Activated T-cell treated with anti-CD3 and anti-CD28 coated beads for 1 hour (primary cell): ENCODE results near the gene MS4A12.
"Not testable (repeated sequence)": the region's sequence is repeated elsewhere in the genome, so short reads cannot be mapped to it uniquely, and the experiment has no call there.

Source experiments
- DNase-seq: peaks from one replicate; pipeline ENCODE4 v3.0.0-alpha.2; 2020; ENCODE audit warnings: low read depth

MS4A12 gene, protein sequence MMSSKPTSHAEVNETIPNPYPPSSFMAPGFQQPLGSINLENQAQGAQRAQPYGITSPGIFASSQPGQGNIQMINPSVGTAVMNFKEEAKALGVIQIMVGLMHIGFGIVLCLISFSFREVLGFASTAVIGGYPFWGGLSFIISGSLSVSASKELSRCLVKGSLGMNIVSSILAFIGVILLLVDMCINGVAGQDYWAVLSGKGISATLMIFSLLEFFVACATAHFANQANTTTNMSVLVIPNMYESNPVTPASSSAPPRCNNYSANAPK

DNA sequence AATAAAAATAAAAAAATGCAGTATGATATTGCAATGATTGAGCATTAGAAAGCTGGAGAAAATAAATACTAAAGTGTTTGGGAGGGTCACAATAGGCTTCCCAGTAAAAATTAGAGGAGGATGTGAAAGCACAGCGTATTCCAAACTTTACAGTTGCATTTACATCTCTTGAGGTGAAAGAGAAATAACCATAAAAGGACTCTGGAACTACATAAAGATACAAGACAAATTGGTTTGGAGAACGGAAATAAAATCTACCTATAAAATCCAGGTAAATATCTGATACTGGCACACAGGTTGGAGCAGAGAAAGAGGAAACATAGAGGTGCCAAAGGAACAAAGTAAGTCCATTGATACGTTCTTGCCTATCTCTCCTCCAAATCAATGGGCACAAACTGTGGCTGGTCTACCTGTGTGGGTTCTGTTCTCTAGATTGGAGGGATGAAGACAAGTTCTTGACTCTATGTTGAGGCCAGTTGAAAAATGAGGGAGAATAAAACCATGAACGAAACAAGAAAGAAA is at the start of gene MS4A12:
TSS of gene MS4A12 (plus strand) at position 291 of the 522 bp plus-strand sequence. CDS start 4,541 bp downstream, outside the sequence.
- no peak for DNase-seq

DNA sequence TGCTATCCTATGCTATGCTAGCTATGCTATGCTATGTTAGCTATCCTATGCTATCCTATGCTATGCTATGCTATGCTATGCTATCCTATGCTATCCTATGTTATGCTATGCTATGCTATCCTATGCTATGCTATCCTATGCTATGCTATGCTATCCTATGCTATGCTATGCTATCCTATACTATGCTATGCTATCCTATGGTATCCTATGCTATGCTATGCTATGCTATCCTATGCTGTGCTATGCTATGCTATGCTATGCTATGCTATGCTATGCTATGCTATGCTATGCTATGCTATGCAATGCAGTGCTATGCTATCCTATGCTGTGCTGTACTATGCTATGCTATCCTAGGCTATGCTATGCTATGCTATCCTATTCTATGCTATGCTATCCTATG is 45.5 kb upstream of the MS4A12 start:
- no peak for DNase-seq

DNA sequence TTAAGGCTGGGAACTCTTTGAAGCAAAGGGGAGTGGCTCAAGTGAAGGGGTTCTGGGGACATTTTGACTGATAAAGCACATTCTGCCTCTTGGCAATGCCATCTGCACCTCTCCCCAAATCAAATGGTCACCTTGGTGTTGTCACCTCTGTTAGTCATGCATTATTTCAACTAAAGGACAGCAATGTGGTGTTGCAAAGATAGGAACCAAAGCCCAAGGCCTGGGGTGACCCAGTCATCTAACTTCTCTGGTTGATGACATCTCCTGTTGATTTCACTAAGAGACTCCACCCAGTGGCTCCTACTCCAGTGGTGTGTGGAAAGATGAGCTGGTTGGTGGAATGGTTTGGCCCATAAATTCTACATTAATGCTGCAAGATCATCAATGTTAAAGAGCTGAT is 44.7 kb upstream of the MS4A12 start:
- DNase-seq: no peak

DNA sequence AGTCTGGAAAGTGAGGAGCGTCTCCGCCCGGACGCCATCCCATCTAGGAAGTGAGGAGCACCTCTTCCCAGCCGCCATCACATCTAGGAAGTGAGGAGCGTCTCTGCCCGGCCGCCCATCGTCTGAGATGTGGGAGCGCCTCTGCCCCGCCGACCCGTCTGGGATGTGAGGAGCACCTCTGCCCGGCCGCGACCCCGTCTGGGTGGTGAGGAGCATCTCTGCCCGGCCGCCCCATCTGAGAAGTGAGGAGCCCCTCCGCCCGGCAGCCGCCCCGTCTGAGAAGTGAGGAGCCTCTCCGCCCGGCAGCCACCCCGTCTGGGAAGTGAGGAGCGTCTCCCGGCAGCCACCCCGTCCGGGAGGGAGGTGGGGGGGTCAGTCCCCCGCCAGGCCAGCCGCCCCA is 41.4 kb upstream of the MS4A12 start:
- DNase-seq: not testable (repeated sequence)

DNA sequence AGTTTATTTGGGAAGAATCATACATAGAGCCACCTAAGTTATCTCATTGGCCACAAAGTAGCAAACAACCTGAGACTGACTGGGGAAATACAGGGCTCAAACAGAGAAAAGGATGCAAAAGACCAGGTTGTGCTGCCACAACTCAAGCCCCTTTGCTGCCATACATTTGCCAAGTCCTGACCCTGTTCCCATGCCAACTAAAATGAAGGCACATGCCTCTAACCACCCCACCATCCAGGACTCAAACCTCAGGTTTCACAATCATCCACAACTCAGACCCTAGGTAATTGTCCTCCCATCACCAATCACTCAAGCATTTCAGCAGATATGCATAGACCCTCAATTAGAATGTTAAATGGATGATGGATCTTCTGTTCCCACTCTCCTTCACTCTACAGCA is 38.4 kb upstream of the MS4A12 start:
- DNase-seq: no peak

DNA sequence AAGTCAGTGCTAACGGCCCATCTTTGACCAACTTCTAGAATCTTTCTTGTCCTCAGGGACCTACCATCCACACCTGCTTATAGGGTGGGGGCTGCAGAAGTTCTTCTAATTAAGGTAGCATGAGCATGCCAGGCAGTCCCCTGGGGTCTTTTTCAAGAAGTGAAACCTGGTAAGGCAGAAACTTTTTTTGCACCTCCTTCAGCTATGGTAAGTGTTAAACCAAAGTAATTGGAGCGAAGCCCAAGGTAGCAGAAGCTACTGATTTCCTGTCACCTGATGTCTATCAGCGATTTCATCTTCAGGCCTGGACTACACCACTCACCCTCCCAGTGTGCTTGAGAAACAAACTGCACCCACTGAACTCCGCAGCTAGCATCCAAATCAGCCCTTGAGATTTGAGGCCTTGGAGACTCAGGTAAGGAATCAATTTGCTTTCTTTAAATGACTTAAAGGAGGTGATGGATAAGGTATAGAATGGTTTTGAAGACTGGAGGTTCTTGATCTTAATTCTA is 37.0 kb upstream of the MS4A12 start, which contains the start of gene MS4A1:
TSS of gene MS4A1 (plus strand) at position 317 of the 512 bp plus-strand sequence. CDS start 6,528 bp downstream, outside the sequence.
- no peak for DNase-seq

DNA sequence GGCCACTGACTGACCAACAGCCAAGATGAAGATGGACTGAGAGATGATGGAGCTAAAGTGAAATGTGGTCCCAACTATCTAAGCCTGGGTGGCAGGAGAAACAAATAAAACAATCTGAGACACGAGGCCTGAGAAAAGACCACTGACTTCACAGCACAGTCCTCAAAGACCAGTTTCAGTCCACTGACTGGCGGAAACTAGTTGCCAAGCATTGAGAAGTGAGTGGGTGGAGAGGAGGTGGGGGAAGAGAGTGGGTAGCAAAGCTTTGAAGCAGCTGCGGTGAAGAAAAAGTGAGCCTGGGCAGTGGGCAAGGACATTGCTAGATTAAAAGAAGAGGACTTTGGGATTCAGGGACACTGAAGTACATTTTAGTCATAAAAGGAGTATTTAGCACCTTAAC is 35.0 kb upstream of the MS4A12 start:
- no peak for DNase-seq

DNA sequence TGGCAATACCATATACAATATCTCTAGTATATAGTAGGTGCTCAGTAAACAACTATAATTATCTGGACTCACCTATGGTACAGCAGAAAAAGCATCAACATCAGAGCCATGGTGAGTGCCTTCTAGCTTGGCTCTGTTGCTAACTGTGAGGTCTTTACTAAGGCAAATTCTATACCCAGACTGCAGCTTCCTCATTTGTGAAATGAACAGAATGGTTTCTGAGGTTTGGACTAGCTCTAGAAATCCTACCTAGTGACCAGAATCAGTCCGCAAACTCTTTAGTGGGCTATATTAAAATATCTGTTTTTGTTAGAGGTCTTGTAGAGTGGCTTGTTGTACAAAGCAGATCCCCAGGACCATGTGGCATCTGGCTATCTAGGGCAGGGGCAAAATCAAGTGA is 33.2 kb upstream of the MS4A12 start:
- no peak for DNase-seq

DNA sequence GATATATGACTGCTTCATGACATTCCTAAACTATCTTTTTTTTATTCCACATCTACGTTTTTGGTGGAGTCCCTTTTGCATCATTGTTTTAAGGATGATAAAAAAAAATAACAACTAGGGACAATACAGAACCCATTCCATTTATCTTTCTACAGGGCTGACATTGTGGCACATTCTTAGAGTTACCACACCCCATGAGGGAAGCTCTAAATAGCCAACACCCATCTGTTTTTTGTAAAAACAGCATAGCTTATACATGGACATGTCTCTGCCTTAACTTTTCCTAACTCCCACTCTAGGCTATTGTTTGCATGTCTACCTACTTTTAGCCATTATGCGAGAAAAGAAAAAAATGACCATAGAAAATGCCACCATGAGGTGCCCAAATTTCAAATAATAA is 23.7 kb upstream of the MS4A12 start:
- no peak for DNase-seq

DNA sequence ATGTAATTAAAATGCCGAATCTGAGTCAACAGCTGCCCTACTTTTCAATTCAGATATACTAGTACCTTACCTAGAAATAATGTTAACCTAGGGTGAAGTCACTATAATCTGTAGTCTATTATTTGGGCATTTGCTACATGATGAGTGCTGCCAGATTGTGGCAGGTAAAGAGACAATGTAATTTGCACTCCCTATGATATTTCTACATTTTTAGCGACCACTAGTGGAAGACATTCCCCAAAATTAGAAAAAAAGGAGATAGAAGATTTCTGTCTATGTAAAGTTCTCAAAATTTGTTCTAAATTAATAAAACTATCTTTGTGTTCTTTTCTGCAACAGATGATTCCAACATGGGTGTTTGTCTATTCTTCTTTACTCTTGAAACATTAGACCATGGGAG is 22.9 kb upstream of the MS4A12 start:
- no peak for DNase-seq

DNA sequence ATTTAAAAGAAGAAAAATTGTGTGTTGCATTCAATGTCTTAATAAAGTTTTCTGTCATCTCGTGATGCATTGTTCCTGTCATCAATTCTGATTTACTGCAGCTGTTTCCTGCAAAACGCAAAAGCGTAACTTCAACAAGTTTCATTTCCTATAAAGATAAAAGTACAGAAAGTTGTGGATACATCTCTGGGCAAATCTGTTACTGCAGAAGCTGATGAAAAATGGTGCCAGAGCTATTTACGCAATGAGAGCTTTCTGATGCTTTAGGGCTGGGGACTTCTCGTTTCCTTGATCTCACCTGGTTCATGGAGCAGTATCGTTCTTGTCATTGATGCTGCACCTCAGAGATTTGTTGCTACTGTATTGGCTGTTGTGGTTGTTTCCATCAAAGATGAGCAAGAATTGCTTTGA is 15.5 kb upstream of the MS4A12 start:
- no peak for DNase-seq

DNA sequence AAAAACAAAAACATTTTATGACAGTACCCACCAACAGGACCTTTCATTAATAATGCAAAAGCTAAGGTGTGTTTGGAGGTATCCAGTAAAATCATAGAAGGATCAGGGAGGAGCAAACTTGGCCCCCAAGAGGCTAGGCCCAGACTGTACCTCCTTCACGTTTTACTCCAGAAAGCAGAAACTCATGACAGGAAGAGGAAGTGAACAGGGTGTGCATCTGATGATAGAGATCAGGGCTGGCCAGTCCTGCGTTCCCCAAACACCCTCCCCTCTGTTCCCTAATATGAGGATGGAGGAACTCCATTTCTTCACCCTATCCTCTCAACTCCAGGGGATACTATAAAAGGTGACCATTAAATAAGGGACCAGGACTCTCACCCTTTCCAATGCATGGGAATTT is 10.2 kb upstream of the MS4A12 start:
- no peak for DNase-seq

DNA sequence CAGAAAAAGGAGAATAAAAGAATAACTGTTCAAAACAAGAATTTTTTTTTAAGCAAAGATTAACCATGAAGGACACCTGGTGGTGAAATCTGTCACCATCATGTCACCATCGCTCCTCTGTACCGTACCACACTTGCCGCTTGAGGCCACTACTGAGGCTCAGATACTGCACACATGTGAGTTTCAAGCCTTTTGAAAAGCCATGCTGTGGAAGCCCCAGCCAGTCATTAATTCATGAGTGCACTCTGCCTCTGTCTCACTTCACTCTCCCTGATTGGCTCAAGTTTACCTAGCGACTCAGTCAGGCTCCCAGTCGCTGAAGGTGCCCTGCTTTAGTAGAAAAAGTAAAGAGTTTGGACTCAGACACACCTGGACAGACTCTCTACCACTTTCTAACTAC is 6.6 kb upstream of the MS4A12 start:
- DNase-seq: no peak

DNA sequence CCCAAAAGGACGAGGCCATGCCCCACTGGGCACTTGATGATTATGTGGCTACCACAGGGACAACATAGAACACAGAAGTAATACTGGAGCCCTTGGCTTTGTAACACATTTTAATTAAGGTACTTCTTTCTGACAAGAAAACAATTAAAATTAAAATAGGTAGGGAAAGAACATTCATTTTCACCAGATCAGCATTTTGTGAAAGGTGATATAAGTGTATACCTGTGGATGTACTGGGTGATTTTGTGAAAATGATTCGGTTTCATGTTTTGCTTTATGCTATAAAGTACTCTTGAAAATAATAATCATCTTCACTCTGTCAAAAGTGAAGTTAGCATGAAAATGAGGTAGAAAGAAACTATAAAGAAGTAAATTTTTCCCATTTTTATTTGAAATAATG is 876 bp downstream of the MS4A12 start:
- DNase-seq: no peak

DNA sequence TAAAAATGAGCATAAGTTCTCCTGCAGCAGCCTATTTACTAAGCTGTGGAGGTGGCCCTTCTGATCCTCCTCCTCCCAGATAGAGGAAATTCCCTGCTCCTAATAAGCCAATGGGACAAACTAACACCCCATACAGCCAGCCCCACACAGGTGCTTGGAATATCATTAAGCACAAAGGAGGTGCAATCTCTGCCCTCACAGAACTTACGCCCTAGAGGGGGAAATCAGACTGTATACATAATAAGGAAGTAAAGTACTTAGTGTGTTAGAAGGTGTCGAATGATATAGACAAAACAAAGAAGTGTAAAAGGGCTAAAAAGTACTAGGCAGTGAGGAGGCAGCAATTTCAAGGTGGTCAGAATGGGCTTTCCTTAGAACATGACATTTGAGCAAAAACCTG is 5.8 kb downstream of the MS4A12 start:
- DNase-seq: no peak

DNA sequence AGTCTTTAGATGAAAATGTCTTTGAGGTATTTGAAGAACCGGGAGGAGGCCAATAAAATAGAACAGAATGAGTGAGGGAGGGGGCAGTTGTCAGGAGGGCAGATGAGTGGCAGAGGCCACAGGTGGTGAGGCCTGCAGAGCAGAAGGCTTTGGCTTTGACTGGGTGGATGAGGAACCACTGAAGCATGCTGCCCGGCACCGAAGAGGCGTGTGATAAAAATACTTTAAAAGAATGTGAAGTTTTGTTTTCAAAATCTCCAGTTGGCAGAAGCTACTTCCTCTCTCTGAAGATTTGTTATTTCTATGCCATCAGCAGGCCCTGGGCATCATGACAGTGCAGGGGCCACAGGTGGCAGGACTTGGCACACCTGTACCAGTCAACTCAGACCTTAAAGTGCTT is 6.3 kb downstream of the MS4A12 start:
- no peak for DNase-seq

DNA sequence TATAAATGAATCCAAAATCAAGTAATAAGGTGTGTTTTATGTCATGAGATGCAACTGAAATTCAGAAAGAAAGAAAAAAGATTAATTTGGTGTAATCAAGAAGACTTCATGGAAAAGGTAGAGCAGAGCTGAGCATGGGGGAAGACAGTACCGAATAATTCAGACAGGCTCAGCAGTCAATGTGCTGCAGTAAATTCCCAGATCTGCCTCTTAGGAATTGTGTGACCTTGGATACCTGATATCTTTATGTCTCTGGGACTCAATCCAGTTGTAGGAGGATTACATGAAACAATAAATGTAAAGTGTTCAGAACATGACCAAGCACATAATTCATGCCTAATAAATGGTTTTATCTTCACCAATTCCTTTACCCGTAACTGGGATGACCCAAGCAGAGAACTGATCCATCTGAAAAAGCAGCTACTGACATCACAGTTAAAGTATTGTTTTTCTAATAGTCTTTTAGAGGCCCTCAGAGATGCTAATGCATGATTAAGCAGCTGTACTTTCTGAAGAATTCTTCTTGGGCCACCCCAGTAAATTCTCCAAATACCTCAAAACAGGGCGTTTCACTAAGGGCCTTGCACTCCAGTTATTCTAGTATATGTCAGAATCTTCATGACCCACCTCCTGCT is 7.8 kb downstream of the MS4A12 start:
- no peak for DNase-seq

DNA sequence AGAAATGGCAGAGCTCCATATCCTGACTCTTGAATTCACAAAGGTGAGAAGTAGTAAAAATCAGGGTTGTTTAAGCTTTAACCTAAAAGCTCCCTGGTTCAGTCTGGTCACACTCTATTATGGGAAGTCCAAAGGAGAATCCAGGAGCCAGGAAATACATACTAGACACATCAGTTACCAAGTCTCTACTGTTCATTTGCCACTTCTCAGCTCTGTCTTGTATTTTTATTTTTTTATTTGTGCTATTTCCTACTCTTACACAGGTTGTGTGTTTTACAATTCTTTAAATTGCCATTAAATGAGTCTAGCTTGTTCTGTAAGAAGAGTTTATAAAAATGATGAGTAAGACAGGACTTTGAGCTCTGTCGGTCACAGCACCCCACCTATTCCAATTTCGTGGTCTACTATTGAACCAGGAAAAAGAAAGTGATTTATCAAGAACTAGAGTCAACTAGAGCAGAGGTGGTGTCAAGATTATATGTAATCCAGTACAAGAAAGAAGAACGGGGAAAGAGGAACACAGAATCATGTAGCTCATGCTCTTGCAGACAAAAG is 9.7 kb downstream of the MS4A12 start:
- DNase-seq: no peak

DNA sequence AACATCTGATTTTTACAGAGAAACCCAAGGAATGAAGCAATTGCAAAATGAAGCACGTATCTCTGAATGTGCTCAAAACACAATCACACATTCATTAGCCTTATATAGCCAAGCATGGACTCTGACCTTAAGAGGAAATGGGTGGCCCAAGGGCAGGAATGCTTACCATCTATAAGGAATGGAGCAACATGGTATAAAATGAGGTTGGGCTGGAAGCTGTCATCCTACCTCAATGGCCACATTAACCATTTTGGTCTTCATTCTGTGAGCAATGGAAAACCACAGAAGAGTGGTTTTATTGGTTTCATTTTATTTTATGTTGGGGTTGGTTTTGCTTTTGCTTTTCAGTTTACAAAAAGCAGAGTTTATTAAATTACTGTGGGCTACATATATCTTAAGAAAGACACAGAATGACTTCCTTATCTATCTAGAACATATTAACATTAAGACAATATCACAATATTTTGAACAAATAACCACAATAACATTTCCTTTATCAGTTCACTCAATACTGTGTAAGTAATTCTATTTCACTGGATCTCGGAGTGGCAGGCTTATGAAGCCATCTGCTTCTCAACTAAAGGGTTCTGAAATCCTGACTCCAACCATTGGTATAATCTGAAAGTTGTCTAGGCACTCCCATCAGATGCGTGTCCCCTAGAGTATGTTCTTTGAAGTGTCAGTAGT is 11.8 kb downstream of the MS4A12 start:
- DNase-seq: no peak

DNA sequence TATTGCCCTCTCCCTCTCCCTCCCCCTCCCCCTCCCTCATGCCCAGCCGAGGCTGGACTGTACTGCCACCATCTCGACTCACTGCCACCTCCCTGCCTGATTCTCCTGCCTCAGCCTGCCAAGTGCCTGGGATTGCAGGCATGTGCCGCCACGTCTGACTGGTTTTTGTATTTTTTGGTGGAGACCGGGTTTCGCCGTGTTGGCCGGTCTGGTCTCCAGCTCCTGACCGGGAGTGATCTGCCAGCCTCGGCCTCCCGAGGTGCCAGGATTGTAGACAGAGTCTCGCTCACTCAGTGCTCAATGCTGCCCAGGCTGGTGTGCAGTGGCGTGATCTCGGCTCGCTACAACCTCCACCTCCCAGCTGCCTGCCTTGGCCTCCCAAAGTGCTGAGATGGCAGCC is 17.0 kb downstream of the MS4A12 start:
- DNase-seq: not testable (repeated sequence)

DNA sequence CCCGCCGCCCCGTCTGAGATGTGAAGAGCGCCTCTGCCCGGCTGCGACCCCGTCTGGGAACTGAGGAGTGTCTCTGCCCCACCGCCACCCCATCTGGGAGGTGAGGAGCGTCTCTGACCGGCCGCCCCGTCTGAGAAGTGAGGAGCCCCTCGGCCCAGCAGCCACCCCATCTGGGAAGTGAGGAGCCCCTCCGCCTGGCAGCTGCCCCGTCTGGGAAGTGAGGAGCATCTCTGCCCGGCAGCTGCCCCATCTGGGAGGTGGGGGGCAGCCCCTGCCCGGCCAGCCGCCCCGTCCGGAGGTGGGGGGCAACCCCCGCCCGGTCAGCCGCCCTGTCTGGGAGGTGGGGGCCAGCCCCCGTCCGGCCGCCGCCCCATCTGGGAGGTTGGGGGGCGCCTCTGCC is 17.6 kb downstream of the MS4A12 start:
- not testable (repeated sequence) for DNase-seq

DNA sequence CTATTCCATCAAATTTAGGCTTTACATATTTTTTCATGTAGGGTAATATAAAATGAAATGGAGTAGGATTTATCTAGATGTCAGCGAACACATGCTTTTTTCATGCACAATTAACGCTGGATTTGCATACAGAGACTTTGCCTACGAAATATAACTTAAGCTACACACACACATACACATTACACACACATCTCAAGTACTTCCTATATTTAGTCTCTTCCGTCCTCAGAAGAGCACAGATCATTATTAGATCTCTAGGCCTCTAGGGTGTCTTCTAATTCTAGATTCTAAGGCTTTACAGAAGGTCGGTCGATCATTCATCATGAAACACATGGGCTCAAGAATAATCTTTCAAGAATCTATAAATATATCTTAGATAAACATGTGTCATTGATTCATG is 18.8 kb downstream of the MS4A12 start:
- no peak for DNase-seq
